ACHN (cell line): ENCODE measurements around the gene ENOX1.
"Not testable (repeated sequence)": the region's sequence is repeated elsewhere in the genome, so short reads cannot be mapped to it uniquely, and the experiment has no call there.

Source experiments
- DNase-seq: peaks from one replicate; pipeline ENCODE4 v3.0.0-alpha.2; 2015
- in situ Hi-C: cut with HindIII; loops from 2 replicates; pipeline ENCODE4 v1.10.0; 2017; ENCODE audit warnings: low sequenced_read_pairs, low pct_ligation_motif_present, low pct_unique_long_range_greater_than_20kb

The ENOX1 gene

GRCh38 chr13:43204591-43204990 is 582.2 kb downstream of the ENOX1 start:
- no peak for DNase-seq
- in situ Hi-C loops, result no loop called here

- in situ Hi-C loops, result no loop called here
- no peak for DNase-seq
Measured at GRCh38 chr13:43203781-43204180, 583.0 kb downstream of the ENOX1 start.

GRCh38 chr13:43200736-43201135 is 586.0 kb downstream of the ENOX1 start:
- DNase-seq, result no peak
- in situ Hi-C loops, result no loop called here

- in situ Hi-C loops, result no loop called here
Measured at GRCh38 chr13:43200307-43200706, 586.5 kb downstream of the ENOX1 start.

GRCh38 chr13:43196750-43197370 is 589.9 kb downstream of the ENOX1 start:
- DNase-seq, result no peak
- in situ Hi-C loops, result no loop called here

More at GRCh38 chr13:43200307-43200706, 586.5 kb downstream of the ENOX1 start:
- DNase-seq, result no peak

GRCh38 chr13:43196086-43196621 is 590.6 kb downstream of the ENOX1 start:
- in situ Hi-C loops, result no loop called here
- DNase-seq, result no peak

GRCh38 chr13:43195551-43195950 is 591.2 kb downstream of the ENOX1 start:
- DNase-seq, result no peak
- in situ Hi-C loops, result no loop called here

GRCh38 chr13:43195112-43195511 is 591.7 kb downstream of the ENOX1 start:
- DNase-seq, result no peak
- in situ Hi-C loops, result no loop called here

GRCh38 chr13:43193789-43194420 is 592.9 kb downstream of the ENOX1 start:
- in situ Hi-C loops, result no loop called here
- DNase-seq, result no peak

- DNase-seq, result no peak
- in situ Hi-C loops, result no loop called here
Measured at GRCh38 chr13:43191546-43191945, 595.2 kb downstream of the ENOX1 start.

GRCh38 chr13:43185226-43185625 is 601.5 kb downstream of the ENOX1 start:
- in situ Hi-C loops, result no loop called here
- DNase-seq, result no peak

GRCh38 chr13:43180837-43181236 is 605.9 kb downstream of the ENOX1 start:
- in situ Hi-C loops, result no loop called here
- DNase-seq, result no peak

- in situ Hi-C loops, result no loop called here
- DNase-seq, result no peak
Measured at GRCh38 chr13:43180036-43180660, 606.6 kb downstream of the ENOX1 start.

GRCh38 chr13:43171489-43171888 is 615.3 kb downstream of the ENOX1 start:
- in situ Hi-C loops, result no loop called here
- no peak for DNase-seq

GRCh38 chr13:43170506-43170905 is 616.3 kb downstream of the ENOX1 start:
- in situ Hi-C loops, result no loop called here
- DNase-seq, result no peak

- DNase-seq, in situ Hi-C loops: not testable (repeated sequence)
Measured at GRCh38 chr13:43168434-43168833, 618.3 kb downstream of the ENOX1 start.

- in situ Hi-C loops, result no loop called here
- DNase-seq, result no peak
Measured at GRCh38 chr13:43167731-43168130, 619.0 kb downstream of the ENOX1 start.

GRCh38 chr13:43166644-43167457 is 619.9 kb downstream of the ENOX1 start:
- in situ Hi-C loops, result no loop called here

More at GRCh38 chr13:43166644-43167457, 619.9 kb downstream of the ENOX1 start:
- no peak for DNase-seq
